GM13977 (cell line): Measurements from ENCODE around the gene CACNA2D3.

Source experiments
- DNase-seq: peaks from one replicate; pipeline ENCODE4 v3.0.0; 2012; ENCODE audit warnings: low spot score
- in situ Hi-C: fragments of 300-500 bp; cut with MboI; formaldehyde crosslinking; loops from one replicate; pipeline ENCODE4 v1.12.0; 2022; ENCODE audit warnings: low sequenced_read_pairs, low pct_unique_long_range_greater_than_20kb, mixed read lengths, inconsistent platforms; ENCODE audit not compliant: unreplicated experiment
- TF ChIP-seq, protein P1 (sequence below): IDR thresholded peaks from 2 replicates; pipeline ENCODE4 v1.5.1; 2012; ENCODE audit warnings: mild to moderate bottlenecking, control low read depth; ENCODE audit not compliant: insufficient read depth; ENCODE audit errors: extremely low read depth, missing control alignments

The CACNA2D3 gene

DNA sequence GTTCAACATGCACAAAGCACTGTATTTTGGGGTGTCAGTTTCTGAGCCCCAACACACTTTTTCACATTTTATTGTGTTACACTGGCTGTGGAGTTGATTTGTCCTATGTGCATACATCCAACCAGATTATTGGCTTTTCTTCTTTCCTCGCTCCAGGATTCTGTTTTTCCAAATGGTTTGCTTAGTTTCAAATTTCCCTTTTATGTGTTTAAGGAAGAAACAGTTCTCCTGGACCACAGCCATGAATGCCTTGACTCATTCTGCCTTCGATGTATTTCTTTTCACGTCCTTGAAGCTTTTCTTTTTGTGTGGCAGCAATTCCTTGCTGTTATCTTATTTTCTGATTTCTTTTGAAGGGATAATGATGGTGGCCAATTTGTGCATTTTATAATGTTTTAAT is 53.8 kb downstream of the CACNA2D3 start:
- in situ Hi-C loops, result no loop called here
- TF ChIP-seq, protein P1, sequence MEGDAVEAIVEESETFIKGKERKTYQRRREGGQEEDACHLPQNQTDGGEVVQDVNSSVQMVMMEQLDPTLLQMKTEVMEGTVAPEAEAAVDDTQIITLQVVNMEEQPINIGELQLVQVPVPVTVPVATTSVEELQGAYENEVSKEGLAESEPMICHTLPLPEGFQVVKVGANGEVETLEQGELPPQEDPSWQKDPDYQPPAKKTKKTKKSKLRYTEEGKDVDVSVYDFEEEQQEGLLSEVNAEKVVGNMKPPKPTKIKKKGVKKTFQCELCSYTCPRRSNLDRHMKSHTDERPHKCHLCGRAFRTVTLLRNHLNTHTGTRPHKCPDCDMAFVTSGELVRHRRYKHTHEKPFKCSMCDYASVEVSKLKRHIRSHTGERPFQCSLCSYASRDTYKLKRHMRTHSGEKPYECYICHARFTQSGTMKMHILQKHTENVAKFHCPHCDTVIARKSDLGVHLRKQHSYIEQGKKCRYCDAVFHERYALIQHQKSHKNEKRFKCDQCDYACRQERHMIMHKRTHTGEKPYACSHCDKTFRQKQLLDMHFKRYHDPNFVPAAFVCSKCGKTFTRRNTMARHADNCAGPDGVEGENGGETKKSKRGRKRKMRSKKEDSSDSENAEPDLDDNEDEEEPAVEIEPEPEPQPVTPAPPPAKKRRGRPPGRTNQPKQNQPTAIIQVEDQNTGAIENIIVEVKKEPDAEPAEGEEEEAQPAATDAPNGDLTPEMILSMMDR, result no peak
- no peak for DNase-seq

DNA sequence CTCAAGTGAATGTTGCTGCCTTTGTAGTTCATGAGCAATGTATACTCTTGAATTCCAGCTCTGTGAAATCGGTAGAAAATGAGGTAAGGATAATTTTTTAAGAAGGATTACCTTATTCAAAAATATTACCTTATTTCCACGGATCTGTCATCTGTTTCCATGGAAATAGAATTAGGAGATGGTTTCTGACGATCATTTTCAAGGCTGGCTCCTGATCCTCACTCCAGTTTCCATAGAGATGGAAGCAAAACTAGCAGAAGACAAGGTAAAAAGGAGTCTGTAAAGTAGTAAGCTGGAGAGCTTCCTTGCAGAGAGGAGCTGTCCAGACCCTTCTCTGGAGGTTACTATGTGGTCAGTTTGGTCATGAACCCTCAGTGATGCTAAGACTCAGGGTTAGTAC is 55.5 kb downstream of the CACNA2D3 start:
- in situ Hi-C loops, result no loop called here
- TF ChIP-seq, protein P1, result no peak
- no peak for DNase-seq

DNA sequence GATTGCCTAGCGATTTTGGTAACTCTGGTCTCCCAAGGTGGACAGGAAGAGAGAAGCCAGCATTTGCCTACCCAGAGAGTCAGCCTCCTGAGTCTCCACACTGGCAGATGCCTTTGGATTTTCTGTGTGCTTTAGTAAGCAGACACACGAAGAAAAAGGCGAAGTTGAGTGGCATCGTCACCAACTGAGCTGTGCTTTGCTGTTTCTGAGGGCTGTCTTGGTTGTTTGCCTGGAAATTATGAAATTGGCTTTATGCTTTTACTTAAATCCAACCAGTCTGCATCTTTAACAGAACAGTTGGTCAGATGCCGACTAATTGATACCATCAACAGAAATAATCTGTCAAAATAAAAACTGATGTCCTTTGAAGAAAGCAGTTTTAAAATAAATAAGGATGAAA is 56.0 kb downstream of the CACNA2D3 start:
- DNase-seq, result no peak
- in situ Hi-C loops, result no loop called here
- TF ChIP-seq, protein P1, result no peak

DNA sequence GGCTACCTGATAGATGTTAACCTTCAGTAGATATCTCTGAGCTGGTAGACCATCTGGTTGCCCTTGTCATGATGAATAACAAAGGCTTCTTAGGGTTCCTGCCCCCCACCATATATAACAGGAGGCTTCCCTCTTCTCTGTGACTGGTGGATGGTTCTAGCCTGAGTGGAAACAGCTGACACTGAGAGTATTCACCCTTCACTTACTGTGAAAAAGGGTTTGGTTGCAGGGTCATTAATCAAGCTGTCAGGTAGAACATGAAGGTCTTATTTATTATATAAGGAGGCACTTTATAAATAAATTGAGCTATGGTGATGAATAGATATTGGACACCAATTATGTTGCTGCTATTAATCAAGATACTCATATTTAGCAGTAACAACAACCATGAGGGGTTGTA is 58.6 kb downstream of the CACNA2D3 start:
- no peak for DNase-seq
- in situ Hi-C loops, result no loop called here
- TF ChIP-seq, protein P1, result no peak

DNA sequence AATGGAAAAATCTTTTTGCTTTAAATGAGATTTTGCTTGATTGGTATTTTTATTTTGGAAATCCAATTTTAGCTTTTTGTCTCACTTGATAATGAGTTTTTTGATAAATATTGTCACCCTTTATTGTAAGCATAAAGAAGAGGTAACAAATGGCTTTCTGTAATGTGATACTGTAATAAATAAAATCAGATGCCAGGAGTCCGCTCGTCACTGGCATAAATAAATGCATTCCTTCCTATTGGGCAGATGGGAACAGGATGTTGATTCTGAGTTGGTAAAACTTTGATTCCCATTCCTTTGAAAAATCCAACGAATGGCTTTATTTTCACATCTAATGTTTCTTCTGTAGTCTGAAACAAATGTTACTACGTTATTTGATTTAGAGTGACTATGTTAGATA is 59.9 kb downstream of the CACNA2D3 start:
- TF ChIP-seq, protein P1, result no peak
- in situ Hi-C loops, result no loop called here
- DNase-seq, result no peak

DNA sequence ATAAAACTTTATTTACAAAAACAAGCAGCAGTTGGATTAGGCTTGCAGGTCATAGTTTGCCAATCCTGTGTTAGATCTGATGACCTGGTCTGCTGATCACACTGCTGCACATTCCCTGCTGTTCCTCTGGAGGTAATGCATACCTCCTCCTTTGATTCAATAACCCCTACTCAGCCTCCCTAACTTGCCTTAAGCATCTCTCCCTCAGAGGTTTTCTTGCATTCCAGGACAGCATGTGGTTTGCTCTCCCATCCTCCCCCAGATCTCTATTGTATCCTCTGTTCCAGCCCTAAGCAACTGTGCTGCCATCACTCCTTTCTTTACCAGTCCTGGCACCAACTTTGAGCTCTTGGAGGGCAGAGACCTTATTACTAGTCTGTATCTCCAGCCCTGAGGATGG is 63.4 kb downstream of the CACNA2D3 start:
- TF ChIP-seq, protein P1, result no peak
- DNase-seq, result no peak
- in situ Hi-C loops, result no loop called here

DNA sequence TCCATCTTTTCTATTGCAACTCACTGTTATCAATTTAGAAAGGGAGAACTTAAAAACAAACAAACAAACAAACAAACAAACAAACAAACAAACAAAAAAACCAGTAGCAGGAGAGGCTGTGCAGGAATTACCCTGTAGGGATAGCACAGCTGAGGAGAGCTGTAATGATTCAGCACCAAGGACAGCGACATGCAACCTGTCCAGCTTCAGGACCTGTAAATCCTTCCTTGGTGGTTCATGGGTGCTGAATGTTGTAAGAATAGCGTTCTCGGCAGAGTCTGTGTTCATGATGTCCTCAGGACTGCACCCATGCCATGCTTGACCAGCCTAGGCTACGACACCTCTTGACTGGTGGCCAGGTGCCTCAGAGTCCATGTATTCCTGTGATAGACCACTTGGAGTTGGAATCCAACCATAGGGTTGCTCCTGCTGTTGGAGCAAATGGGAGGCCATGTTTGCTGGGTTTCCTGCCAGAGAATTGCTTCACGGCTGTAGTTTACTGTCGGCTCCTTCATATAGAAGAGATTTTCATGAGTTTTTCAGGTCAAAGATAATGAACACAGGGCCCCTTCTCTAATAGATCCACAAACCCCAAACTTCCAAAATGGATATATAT is 65.9 kb downstream of the CACNA2D3 start:
- in situ Hi-C loops, result no loop called here
- TF ChIP-seq, protein P1, result no peak
- DNase-seq, result peak; percentile 45
